HepG2 (cell line): ENCODE measurements around the gene CACNA2D3. TPM values are rescaled to one million over a fixed set of nuclear protein-coding genes. Genes with fewer than 3 reads are reported as not detected.

Experiments
- ATAC-seq: fragments of 200-7000 bp; cut with Tn5 transposase; 3 replicates; pipeline ENCODE4 v1.9.1; 2020; ENCODE audit warnings: mild to moderate bottlenecking, moderate library complexity
- BruUV-seq: library from RNA; stranded (reverse); fragments of 400-500 nt; replicated peaks from 2 replicates; lab custom pipeline; 2021; lab: Mats Ljungman, UMichigan
- CTCF ChIA-PET: fragments of 300-600 bp; formaldehyde crosslinking; extraction: SDS; loops from one replicate; lab custom pipeline; 2021; ENCODE audit warnings: low total read pairs, inconsistent platforms, low intra/inter-chr PET ratio; lab: Yijun Ruan, JAX
- POLR2A ChIA-PET: fragments of 350-600 bp; sonication (Branson Sonifier 250); formaldehyde crosslinking; loops from one replicate; lab custom pipeline; 2020; ENCODE audit warnings: antibody characterized with exemption, inconsistent platforms; lab: Yijun Ruan, JAX
- DNase-seq: peaks from one replicate; pipeline ENCODE4 v3.0.0-alpha.2; 2015; ENCODE audit warnings: low spot score
- FAIRE-seq: peaks from 3 replicates; lab custom pipeline; 2011; peaks lifted over from hg19 to GRCh38; lab: Jason Lieb, UNC
- H2AFZ ChIP-seq: one replicate; pipeline ENCODE4 v1.6.1; 2011; ENCODE audit warnings: low read length, inconsistent platforms
- H3K27ac ChIP-seq: fragments of 300-600 bp; 3 replicates; pipeline ENCODE4 v1.8.0; 2011; ENCODE audit warnings: mixed run types, mild to moderate bottlenecking, mixed read lengths, low read length, inconsistent platforms; ENCODE audit not compliant: insufficient read depth; ENCODE audit errors: extremely low read length
- H3K27me3 ChIP-seq, 2 experiments: fragments of 200-600 bp in 1 of 2; 2 replicates in 1 of 2; 3 replicates in 1 of 2; pipeline versions ENCODE4 v1.6.0 to v1.8.0; 2011; ENCODE audit warnings: low read length in 2 of 2, mild to moderate bottlenecking in 2 of 2, moderate library complexity in 2 of 2, inconsistent platforms in 1 of 2; ENCODE audit not compliant: insufficient read depth in 2 of 2, control insufficient read depth in 1 of 2
- H3K36me3 ChIP-seq, 2 experiments: fragments of 200-600 bp in 1 of 2; replicated peaks in 1 of 2; 2 replicates in 1 of 2; 3 replicates in 1 of 2; pipeline versions ENCODE4 v1.5.1 to v1.8.0; 2011; ENCODE audit warnings: low read length in 2 of 2, inconsistent platforms in 1 of 2; ENCODE audit not compliant: insufficient read depth in 2 of 2, control insufficient read depth in 1 of 2
- H3K4me1 ChIP-seq: 2 replicates; pipeline ENCODE4 v1.5.1; 2012; ENCODE audit warnings: low read length, inconsistent platforms; ENCODE audit not compliant: insufficient read depth
- H3K4me2 ChIP-seq: 2 replicates; pipeline ENCODE4 v1.6.0; 2011; ENCODE audit warnings: low read depth, low read length, inconsistent platforms
- H3K4me3 ChIP-seq, 3 experiments: fragments of 200-600 bp in 1 of 3; sonication (generic), shearing (Covaris generic) in 1 of 3; replicated peaks in 1 of 3; 2 replicates each; pipeline ENCODE4 v1.5.1; 2011 to 2016; ENCODE audit warnings: low read length in 3 of 3, inconsistent platforms in 2 of 3, low read depth in 2 of 3, mild to moderate bottlenecking in 2 of 3, control low read depth in 1 of 3, mixed read lengths in 1 of 3; ENCODE audit not compliant: insufficient read depth in 1 of 3
- H3K79me2 ChIP-seq: one replicate; pipeline ENCODE4 v1.6.1; 2011; ENCODE audit warnings: low read length, inconsistent platforms; ENCODE audit not compliant: insufficient read depth
- H3K9ac ChIP-seq: 2 replicates; pipeline ENCODE4 v1.6.0; 2011; ENCODE audit warnings: mild to moderate bottlenecking, low read depth, low read length, inconsistent platforms; ENCODE audit not compliant: insufficient read depth
- H3K9me3 ChIP-seq: 2 replicates; pipeline ENCODE4 v1.5.1; 2012; ENCODE audit warnings: mild to moderate bottlenecking, low read length
- H4K20me1 ChIP-seq: 2 replicates; pipeline ENCODE4 v1.6.0; 2011; ENCODE audit warnings: inconsistent platforms, mild to moderate bottlenecking, low read length, moderate library complexity; ENCODE audit not compliant: insufficient read depth
- PHF8 ChIP-seq: sonication (generic); formaldehyde crosslinking; IDR thresholded peaks from 2 replicates; pipeline ENCODE4 v1.5.0; 2020; ENCODE audit warnings: missing genetic modification reagents
- THAP9 ChIP-seq: sonication (generic); formaldehyde crosslinking; IDR thresholded peaks from 2 replicates; pipeline ENCODE4; 2020; ENCODE audit warnings: missing genetic modification reagents, mild to moderate bottlenecking, borderline replicate concordance
- ZBTB7A ChIP-seq: sonication (generic); formaldehyde crosslinking; IDR thresholded peaks from 2 replicates; pipeline ENCODE4 v1.8.0; 2022; ENCODE audit warnings: mild to moderate bottlenecking, missing genetic modification reagents
- ZSCAN21 ChIP-seq: sonication (generic); formaldehyde crosslinking; IDR thresholded peaks from 2 replicates; pipeline ENCODE4 v1.8.0; 2022; ENCODE audit warnings: mild to moderate bottlenecking, missing genetic modification reagents, moderate library complexity, borderline replicate concordance
- WGBS: methylation state at CpG from one replicate; pipeline ENCODE4 v1.1.6; 2017; ENCODE audit warnings: low lambda C conversion rate; 5-methylcytosine and 5-hydroxymethylcytosine counted together
- in situ Hi-C: cut with HindIII; loops from 2 replicates; pipeline ENCODE4 v1.10.0; 2017; ENCODE audit warnings: low pct_unique_long_range_greater_than_20kb; ENCODE audit not compliant: extremely low pct_ligation_motif_present
- intact Hi-C: fragments of 100-400 bp; cut with micrococcal nuclease; formaldehyde crosslinking; loops from one replicate; pipeline ENCODE4 v1.10.0; 2022; ENCODE audit not compliant: unreplicated experiment
- polyA plus RNA-seq, 8 experiments: library from polyadenylated mRNA; depleted of rRNA in 3 of 8; stranded (reverse) in 7 of 8; unstranded in 1 of 8; fragments of >200 nt; fragmentation: Illumina TruSeq in 4 of 8; extraction: Trizol in 4 of 8; gene quantifications; 2 replicates each; pipeline versions ENCODE4 v1.2.1 to v1.2.3, GENCODE V29; 2011 to 2016; ENCODE audit warnings: low read depth in 4 of 8, missing spikeins in 1 of 8, mixed read lengths in 1 of 8; ENCODE audit not compliant: insufficient read depth in 1 of 8
- total RNA-seq, 5 experiments: library from RNA; depleted of rRNA; stranded (reverse); fragments of >200 nt; fragmentation: Illumina TruSeq; extraction: Trizol; gene quantifications; 2 replicates each; pipeline ENCODE4 v1.2.3, GENCODE V29; 2016; ENCODE audit warnings: low read depth in 1 of 5
- TF ChIP-seq, protein P1 (sequence below): sonication (generic); formaldehyde crosslinking; IDR thresholded peaks from 2 replicates; pipeline ENCODE4 v1.5.0; 2020; ENCODE audit warnings: missing genetic modification reagents

CACNA2D3 gene
- total and polyA plus RNA-seq, 2 of the 13 experiments (the other 11 are each of a cell fraction or from before 2014, with no cell fraction given), result not detected

DNA sequence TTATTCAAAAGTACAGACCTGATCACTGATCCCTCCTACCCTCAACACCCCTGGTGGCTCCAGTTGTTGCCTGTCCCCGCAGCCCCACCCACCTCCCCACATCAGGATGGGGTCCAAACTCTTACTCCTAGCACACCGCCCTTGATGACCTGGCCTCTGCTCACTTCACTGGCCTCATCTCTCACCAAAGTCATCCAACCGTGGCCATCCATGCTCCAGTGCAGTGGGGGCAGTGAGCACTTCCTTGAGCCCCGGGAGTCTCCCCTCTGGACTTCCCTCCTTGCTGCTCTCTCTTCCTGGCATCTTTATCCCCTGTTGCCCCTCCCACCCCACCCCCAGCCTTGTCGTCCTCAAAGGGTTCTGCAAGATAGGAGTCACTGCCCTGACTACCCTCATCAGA is 191.1 kb downstream of the CACNA2D3 start:
- BruUV-seq, result no TSS peak
- FAIRE-seq (no peak), DNase-seq (no peak), ATAC-seq (no peak)
- 3% methylated on average over 5 of the region's 5 CpGs for WGBS
- Histone ChIP-seq H4K20me1 (no peaks in the 10 kb centered on the region), H3K4me2 (no peak overlapping the region), H3K27ac (no peak overlapping the region), H3K27me3 (peaks cover 0 to 3% of the 10 kb centered on the region in 2 experiments; a peak in 2 of 5 replicates), H3K4me1 (no peaks in the 10 kb centered on the region), H3K9ac (no peak overlapping the region), H3K36me3 (no peaks in the 10 kb centered on the region), H2AFZ (no peak overlapping the region), H3K4me3 (no peak overlapping the region), H3K9me3 (no peaks in the 10 kb centered on the region), H3K79me2 (no peaks in the 10 kb centered on the region)
- POLR2A ChIA-PET, result no interaction called here
- TF ChIP-seq, protein P1, sequence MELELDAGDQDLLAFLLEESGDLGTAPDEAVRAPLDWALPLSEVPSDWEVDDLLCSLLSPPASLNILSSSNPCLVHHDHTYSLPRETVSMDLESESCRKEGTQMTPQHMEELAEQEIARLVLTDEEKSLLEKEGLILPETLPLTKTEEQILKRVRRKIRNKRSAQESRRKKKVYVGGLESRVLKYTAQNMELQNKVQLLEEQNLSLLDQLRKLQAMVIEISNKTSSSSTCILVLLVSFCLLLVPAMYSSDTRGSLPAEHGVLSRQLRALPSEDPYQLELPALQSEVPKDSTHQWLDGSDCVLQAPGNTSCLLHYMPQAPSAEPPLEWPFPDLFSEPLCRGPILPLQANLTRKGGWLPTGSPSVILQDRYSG, result no peak
- TF ChIP-seq ZBTB7A, result no peak
- no peak for TF ChIP-seq PHF8
- no peak for TF ChIP-seq ZSCAN21 (CRISPR knock-in tag)
- no peak for TF ChIP-seq THAP9 (CRISPR knock-in tag)
- in situ Hi-C loops (no loop called here), intact Hi-C loops (no loop called here)
- CTCF ChIA-PET, result no interaction called here
